K562 (cell line): ENCODE measurements around the gene MDFIC. TPM values are rescaled to one million over a fixed set of nuclear protein-coding genes. Genes with fewer than 3 reads are reported as not detected.

Source experiments
- ATAC-seq: fragments of 200-7000 bp; cut with Tn5 transposase; 3 replicates; pipeline ENCODE4 v1.9.1; 2020; ENCODE audit warnings: moderate library complexity
- BruUV-seq: library from RNA; stranded (reverse); fragments of 400-500 nt; replicated peaks from 2 replicates; lab custom pipeline; 2021; lab: Mats Ljungman, UMichigan
- CTCF ChIA-PET: fragments of 300-600 bp; formaldehyde crosslinking; extraction: SDS; loops from one replicate; lab custom pipeline; 2021; ENCODE audit warnings: low intra/inter-chr PET ratio; lab: Yijun Ruan, JAX
- POLR2A ChIA-PET: fragments of 300-600, 350-650 bp; sonication (Branson Sonifier 250); formaldehyde crosslinking; extraction: SDS; loops from one replicate; lab custom pipeline; 2021; ENCODE audit warnings: antibody characterized with exemption, inconsistent platforms; lab: Yijun Ruan, JAX
- DNase-seq, 4 experiments: peaks; one replicate each; pipeline versions ENCODE4 v3.0.0 to v3.0.0-alpha.2; 2011 to 2018; ENCODE audit warnings: low spot score in 3 of 4, mixed read lengths in 3 of 4; ENCODE audit errors: extremely low read depth in 1 of 4
- FAIRE-seq: peaks from 2 replicates; lab custom pipeline; 2011; peaks lifted over from hg19 to GRCh38; lab: Jason Lieb, UNC
- H2AFZ ChIP-seq: 2 replicates; pipeline ENCODE4 v1.6.0; 2011; ENCODE audit warnings: low read depth, low read length, control low read depth, inconsistent platforms
- H3K27ac ChIP-seq: fragments of 200-600 bp; 3 replicates; pipeline ENCODE4 v1.8.0; 2011; ENCODE audit warnings: low read depth, mild to moderate bottlenecking, control low read depth, inconsistent platforms, low read length, moderate library complexity, mixed read lengths; ENCODE audit errors: extremely low read depth
- H3K27me3 ChIP-seq, 2 experiments: fragments of 300-600 bp in 1 of 2; 2 replicates in 1 of 2; 3 replicates in 1 of 2; pipeline versions ENCODE4 v1.6.0 to v1.8.0; 2011; ENCODE audit warnings: inconsistent platforms in 2 of 2, low read length in 2 of 2, mild to moderate bottlenecking in 1 of 2, mixed read lengths in 1 of 2, moderate library complexity in 1 of 2; ENCODE audit not compliant: control insufficient read depth in 2 of 2, insufficient read depth in 2 of 2
- H3K36me3 ChIP-seq: fragments of 300-600 bp; 3 replicates; pipeline ENCODE4 v1.8.0; 2011; ENCODE audit warnings: mild to moderate bottlenecking, low read length, inconsistent platforms; ENCODE audit not compliant: control insufficient read depth, insufficient read depth
- H3K4me1 ChIP-seq, 2 experiments: fragments of 200-600 bp in 1 of 2; replicated peaks in 1 of 2; 2 replicates in 1 of 2; 3 replicates in 1 of 2; pipeline versions ENCODE4 v1.5.1 to v1.8.0; 2011; ENCODE audit warnings: inconsistent platforms in 2 of 2, low read length in 2 of 2, mild to moderate bottlenecking in 1 of 2, mixed read lengths in 1 of 2, moderate library complexity in 1 of 2; ENCODE audit not compliant: control insufficient read depth in 2 of 2, insufficient read depth in 2 of 2
- H3K4me2 ChIP-seq: 2 replicates; pipeline ENCODE4 v1.6.1; 2011; ENCODE audit warnings: low read length, control low read depth, inconsistent platforms, mixed read lengths; ENCODE audit not compliant: insufficient read depth
- H3K4me3 ChIP-seq: fragments of 200-600 bp; sonication (generic), shearing (Covaris generic); 2 replicates; pipeline ENCODE4 v1.5.1; 2016; ENCODE audit warnings: control low read depth, inconsistent platforms
- H3K79me2 ChIP-seq: fragments of 200-600 bp; 3 replicates; pipeline ENCODE4 v1.8.0; 2011; ENCODE audit warnings: low read length, inconsistent platforms; ENCODE audit not compliant: control insufficient read depth, insufficient read depth
- H3K9ac ChIP-seq, 2 experiments: 2 replicates each; pipeline versions ENCODE4 v1.6.0 to v1.6.1; 2011; ENCODE audit warnings: low read depth in 2 of 2, low read length in 2 of 2, control low read depth in 1 of 2, inconsistent platforms in 1 of 2, mild to moderate bottlenecking in 1 of 2, mixed read lengths in 1 of 2; ENCODE audit not compliant: insufficient read depth in 1 of 2
- H3K9me1 ChIP-seq: one replicate; pipeline ENCODE4 v1.6.0; 2011; ENCODE audit warnings: inconsistent platforms, mild to moderate bottlenecking, low read length, moderate library complexity; ENCODE audit not compliant: control insufficient read depth, insufficient read depth
- H3K9me3 ChIP-seq: replicated peaks from 2 replicates; pipeline ENCODE4 v1.5.1; 2011; ENCODE audit warnings: low read depth, low read length, inconsistent platforms; ENCODE audit not compliant: control insufficient read depth, insufficient read depth
- H4K20me1 ChIP-seq: replicated peaks from 2 replicates; pipeline ENCODE4 v1.6.1; 2011; ENCODE audit warnings: low read length, inconsistent platforms, mixed read lengths; ENCODE audit not compliant: control insufficient read depth, insufficient read depth
- C11orf30 ChIP-seq: fragments of 450-650 bp; IDR thresholded peaks from 2 replicates; pipeline ENCODE4 v1.6.1; 2016; ENCODE audit warnings: low read depth, mild to moderate bottlenecking
- ELF2 ChIP-seq: fragments of 250-450 bp; sonication (Bioruptor Pico); IDR thresholded peaks from 2 replicates; pipeline ENCODE4 v1.5.0; 2021; ENCODE audit warnings: mild to moderate bottlenecking
- HIVEP1 ChIP-seq: fragments of 250-450 bp; sonication (Bioruptor Pico); IDR thresholded peaks from 2 replicates; pipeline ENCODE4 v1.4.0; 2020; ENCODE audit warnings: mild to moderate bottlenecking
- HMG20A ChIP-seq: fragments of 450-650 bp; formaldehyde crosslinking; conservative IDR thresholded peaks from 2 replicates; pipeline ENCODE4 v1.4.0; 2020; ENCODE audit warnings: mild to moderate bottlenecking, mixed read lengths
- KAT8 ChIP-seq: fragments of 450-650 bp; IDR thresholded peaks from 2 replicates; pipeline ENCODE4 v1.6.1; 2016; ENCODE audit warnings: low read depth, mild to moderate bottlenecking
- KLF13 ChIP-seq: fragments of 450-650 bp; IDR thresholded peaks from 2 replicates; pipeline ENCODE4 v1.6.1; 2016; ENCODE audit warnings: missing genetic modification characterization, low read depth, mild to moderate bottlenecking, missing compliant biosample characterization, moderate library complexity, borderline replicate concordance
- MTA2 ChIP-seq: fragments of 450-650 bp; IDR thresholded peaks from 2 replicates; pipeline ENCODE4 v1.6.1; 2016; ENCODE audit warnings: low read depth
- MYNN ChIP-seq, 2 experiments: sonication (generic); formaldehyde crosslinking in 1 of 2; IDR thresholded peaks; 2 replicates each; pipeline versions ENCODE4 v1.5.0 to v1.6.1; 2016 to 2020; ENCODE audit warnings: antibody characterized with exemption in 1 of 2, missing genetic modification reagents in 1 of 2
- PHF20 ChIP-seq: fragments of 450-650 bp; IDR thresholded peaks from 2 replicates; pipeline ENCODE4 v1.6.1; 2018; ENCODE audit not compliant: partially characterized antibody
- SMC3 ChIP-seq: conservative IDR thresholded peaks from 2 replicates; pipeline ENCODE4 v1.6.1; 2011; ENCODE audit warnings: low read depth, low read length, improper control_type of control experiment; ENCODE audit not compliant: insufficient read depth
- TBL1XR1 ChIP-seq, 2 experiments: IDR thresholded peaks; 2 replicates each; pipeline ENCODE4 v1.6.1; 2012; ENCODE audit warnings: improper control_type of control experiment in 2 of 2, low read length in 2 of 2, mild to moderate bottlenecking in 1 of 2
- TRIM24 ChIP-seq, 2 experiments: fragments of 450-650 bp; IDR thresholded peaks; 2 replicates each; pipeline ENCODE4 v1.6.1; 2016
- ZFP36 ChIP-seq: fragments of 150-350 bp; IDR thresholded peaks from 2 replicates; pipeline ENCODE4 v1.6.1; 2018; ENCODE audit warnings: low read length, low read depth; ENCODE audit not compliant: partially characterized antibody
- ZNF644 ChIP-seq: fragments of 200-800 bp; sonication (Bioruptor generic); IDR thresholded peaks from 2 replicates; pipeline ENCODE4 v1.6.1; 2016; ENCODE audit warnings: low read depth, missing genetic modification characterization, missing compliant biosample characterization
- ZNF77 ChIP-seq: fragments of 250-450 bp; sonication (Bioruptor Pico); IDR thresholded peaks from 2 replicates; pipeline ENCODE4 v1.5.0; 2020
- WGBS: fragments of 100-300 bp; shearing (Covaris generic); methylation state at CpG from one replicate; pipeline ENCODE4 v1.1.6; 2016; ENCODE audit warnings: low coverage, mixed read lengths; ENCODE audit not compliant: insufficient coverage; ENCODE audit errors: missing lambda C conversion rate; 5-methylcytosine and 5-hydroxymethylcytosine counted together
- in situ Hi-C: fragments of 300-500 bp; cut with MboI; formaldehyde crosslinking; loops from 4 replicates; pipeline ENCODE4 v1.15.0; 2018; ENCODE audit warnings: inconsistent platforms, mixed read lengths
- intact Hi-C: fragments of 100-400 bp; cut with micrococcal nuclease; formaldehyde crosslinking; loops from 2 replicates; pipeline ENCODE4 v1.14.2; 2022
- polyA plus RNA-seq, 8 experiments: library from polyadenylated mRNA; depleted of rRNA in 4 of 8; stranded (reverse) in 5 of 8; unstranded in 3 of 8; fragments of >200 nt; fragmentation: Nextera tagmentation in 2 of 8; fragmentation: Illumina TruSeq in 1 of 8; extraction: Ambion mirVana in 2 of 8; extraction: Trizol in 1 of 8; gene quantifications; 2 replicates each; pipeline versions ENCODE4 v1.2.1 to v1.2.3, GENCODE V29; 2011 to 2014; ENCODE audit warnings: inconsistent platforms in 1 of 8, missing spikeins in 1 of 8
- total RNA-seq, 7 experiments: library from RNA; depleted of rRNA in 6 of 7; stranded (reverse); fragments of >200 nt in 6 of 7; fragmentation: Illumina TruSeq in 2 of 7; extraction: Trizol in 2 of 7; gene quantifications; 2 replicates each; pipeline versions ENCODE4 v1.2.1 to v1.2.3, GENCODE V29; 2011 to 2021; ENCODE audit warnings: low replicate concordance in 1 of 7
- TF ChIP-seq, protein P1 (sequence below): IDR thresholded peaks from 2 replicates; pipeline ENCODE4 v1.6.1; 2011; ENCODE audit warnings: borderline replicate concordance, low read depth, mild to moderate bottlenecking, moderate library complexity, low read length; ENCODE audit not compliant: insufficient read depth, poor library complexity, severe bottlenecking
- TF ChIP-seq, protein P2 (sequence below): fragments of 450-650 bp; formaldehyde crosslinking; conservative IDR thresholded peaks from 2 replicates; pipeline ENCODE4 v1.4.0; 2022; ENCODE audit warnings: mild to moderate bottlenecking, missing genetic modification characterization
- TF ChIP-seq, protein P3 (sequence below): sonication (generic); formaldehyde crosslinking; IDR thresholded peaks from 2 replicates; pipeline ENCODE4 v1.8.1; 2023; ENCODE audit warnings: mild to moderate bottlenecking, missing genetic modification reagents

MDFIC gene
- total and polyA plus RNA-seq, 9 of the 15 experiments (the other 6 are each of a cell fraction or from before 2014, with no cell fraction given): 0.13 to 0.24 TPM; not detected in 7

DNA sequence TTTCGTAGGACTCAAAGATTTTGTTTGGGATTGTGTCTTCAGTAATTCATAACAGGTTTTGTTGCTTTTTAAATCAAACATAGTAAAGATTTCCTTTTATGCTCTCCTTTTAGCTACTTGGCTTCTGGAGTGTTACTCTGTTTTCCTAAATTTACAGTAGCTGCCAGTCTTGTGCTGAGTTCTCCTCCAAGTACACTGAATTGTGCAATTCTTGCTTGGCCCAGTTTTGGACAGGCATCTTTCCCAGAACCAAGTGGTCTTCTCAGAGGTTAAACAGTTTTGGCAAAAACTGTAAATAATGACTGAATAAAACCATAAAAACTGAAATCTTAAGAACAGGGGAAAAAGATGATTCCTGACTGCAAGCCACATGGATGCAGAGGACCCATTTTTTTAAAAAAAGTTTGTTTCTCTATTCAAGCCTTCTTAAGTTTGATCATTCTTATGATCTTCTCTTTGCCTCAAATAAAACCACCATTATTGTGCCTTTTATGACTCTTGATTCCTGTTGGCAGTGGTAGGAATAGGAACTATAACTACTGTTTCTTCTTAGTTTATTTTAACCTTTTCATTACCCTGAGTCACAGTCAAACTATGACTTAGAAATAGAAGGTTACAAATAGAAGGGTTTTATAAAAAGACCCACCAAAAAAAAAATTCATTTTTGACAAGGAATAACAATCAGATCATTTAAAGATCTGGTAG, 88.0 kb downstream of the MDFIC start:
- H3K4me2 ChIP-seq: no peak overlapping the region
- ChIA-PET POLR2A (no interaction called here), CTCF (no interaction called here)
- H3K9ac ChIP-seq: no peak overlapping the region
- H2AFZ ChIP-seq: no peak overlapping the region
- H3K4me1 ChIP-seq: no peaks in the 10 kb centered on the region
- in situ Hi-C loops: no loop called here
- no TSS peak for BruUV-seq
- DNase-seq: no peak
- H3K79me2 ChIP-seq: no peaks in the 10 kb centered on the region
- H3K9me1 ChIP-seq: no peaks in the 10 kb centered on the region
- no peaks in the 10 kb centered on the region for H4K20me1 ChIP-seq
- H3K4me3 ChIP-seq: no peak overlapping the region
- ATAC-seq: no peak
- WGBS: 0% methylated on average over 1 of the region's 1 CpG
- FAIRE-seq: no peak
- TF ChIP-seq PHF20: no peak
- TF ChIP-seq ZFP36: no peak
- TF ChIP-seq, protein P1, sequence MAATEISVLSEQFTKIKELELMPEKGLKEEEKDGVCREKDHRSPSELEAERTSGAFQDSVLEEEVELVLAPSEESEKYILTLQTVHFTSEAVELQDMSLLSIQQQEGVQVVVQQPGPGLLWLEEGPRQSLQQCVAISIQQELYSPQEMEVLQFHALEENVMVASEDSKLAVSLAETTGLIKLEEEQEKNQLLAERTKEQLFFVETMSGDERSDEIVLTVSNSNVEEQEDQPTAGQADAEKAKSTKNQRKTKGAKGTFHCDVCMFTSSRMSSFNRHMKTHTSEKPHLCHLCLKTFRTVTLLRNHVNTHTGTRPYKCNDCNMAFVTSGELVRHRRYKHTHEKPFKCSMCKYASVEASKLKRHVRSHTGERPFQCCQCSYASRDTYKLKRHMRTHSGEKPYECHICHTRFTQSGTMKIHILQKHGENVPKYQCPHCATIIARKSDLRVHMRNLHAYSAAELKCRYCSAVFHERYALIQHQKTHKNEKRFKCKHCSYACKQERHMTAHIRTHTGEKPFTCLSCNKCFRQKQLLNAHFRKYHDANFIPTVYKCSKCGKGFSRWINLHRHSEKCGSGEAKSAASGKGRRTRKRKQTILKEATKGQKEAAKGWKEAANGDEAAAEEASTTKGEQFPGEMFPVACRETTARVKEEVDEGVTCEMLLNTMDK: no peak
- TF ChIP-seq ZNF644 (tag): no peak
- TF ChIP-seq HIVEP1: no peak
- no peak for TF ChIP-seq MYNN (IDR thresholded peaks at IDR 0.05)
- TF ChIP-seq MYNN (CRISPR knock-in tag; IDR thresholded peaks at IDR 0.05): no peak
- TF ChIP-seq KLF13 (tag): no peak
- TF ChIP-seq TRIM24 (IDR thresholded peaks at IDR 0.05): no peak
- TF ChIP-seq, protein P2, sequence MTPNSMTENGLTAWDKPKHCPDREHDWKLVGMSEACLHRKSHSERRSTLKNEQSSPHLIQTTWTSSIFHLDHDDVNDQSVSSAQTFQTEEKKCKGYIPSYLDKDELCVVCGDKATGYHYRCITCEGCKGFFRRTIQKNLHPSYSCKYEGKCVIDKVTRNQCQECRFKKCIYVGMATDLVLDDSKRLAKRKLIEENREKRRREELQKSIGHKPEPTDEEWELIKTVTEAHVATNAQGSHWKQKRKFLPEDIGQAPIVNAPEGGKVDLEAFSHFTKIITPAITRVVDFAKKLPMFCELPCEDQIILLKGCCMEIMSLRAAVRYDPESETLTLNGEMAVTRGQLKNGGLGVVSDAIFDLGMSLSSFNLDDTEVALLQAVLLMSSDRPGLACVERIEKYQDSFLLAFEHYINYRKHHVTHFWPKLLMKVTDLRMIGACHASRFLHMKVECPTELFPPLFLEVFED: no peak
- TF ChIP-seq ZNF77 (CRISPR knock-in tag): no peak
- no peak for TF ChIP-seq MTA2
- TF ChIP-seq ELF2 (CRISPR knock-in tag): no peak
- TF ChIP-seq, protein P3, sequence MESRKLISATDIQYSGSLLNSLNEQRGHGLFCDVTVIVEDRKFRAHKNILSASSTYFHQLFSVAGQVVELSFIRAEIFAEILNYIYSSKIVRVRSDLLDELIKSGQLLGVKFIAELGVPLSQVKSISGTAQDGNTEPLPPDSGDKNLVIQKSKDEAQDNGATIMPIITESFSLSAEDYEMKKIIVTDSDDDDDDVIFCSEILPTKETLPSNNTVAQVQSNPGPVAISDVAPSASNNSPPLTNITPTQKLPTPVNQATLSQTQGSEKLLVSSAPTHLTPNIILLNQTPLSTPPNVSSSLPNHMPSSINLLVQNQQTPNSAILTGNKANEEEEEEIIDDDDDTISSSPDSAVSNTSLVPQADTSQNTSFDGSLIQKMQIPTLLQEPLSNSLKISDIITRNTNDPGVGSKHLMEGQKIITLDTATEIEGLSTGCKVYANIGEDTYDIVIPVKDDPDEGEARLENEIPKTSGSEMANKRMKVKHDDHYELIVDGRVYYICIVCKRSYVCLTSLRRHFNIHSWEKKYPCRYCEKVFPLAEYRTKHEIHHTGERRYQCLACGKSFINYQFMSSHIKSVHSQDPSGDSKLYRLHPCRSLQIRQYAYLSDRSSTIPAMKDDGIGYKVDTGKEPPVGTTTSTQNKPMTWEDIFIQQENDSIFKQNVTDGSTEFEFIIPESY (CRISPR knock-in tag): no peak
- TF ChIP-seq HMG20A (CRISPR knock-in tag): no peak
- TF ChIP-seq KAT8: no peak
- TF ChIP-seq TBL1XR1 (IDR thresholded peaks at IDR 0.05; ENCODE audit: low read length in 2 of 2): no peak
- TF ChIP-seq SMC3: no peak
- TF ChIP-seq C11orf30: no peak
- TF ChIP-seq, all 486 proteins: peak for 0
- H3K36me3 ChIP-seq: no peaks in the 10 kb centered on the region
- no peaks in the 10 kb centered on the region for H3K27me3 ChIP-seq
- H3K27ac ChIP-seq: no peak overlapping the region
- no peaks in the 10 kb centered on the region for H3K9me3 ChIP-seq
- intact Hi-C loops: no loop called here
